Smooth muscle cell (in vitro differentiated cells): Measurements from ENCODE around the gene SH3PXD2A. TPM values are rescaled to one million over a fixed set of nuclear protein-coding genes. Genes with fewer than 3 reads are reported as not detected.

Experiments
- DNase-seq: peaks from one replicate; lab custom pipeline; 2025; ENCODE audit not compliant: unreplicated experiment; lab: John Stamatoyannopoulos, UW
- H2AFZ ChIP-seq: fragments of 200-600 bp; sonication (generic); 2 replicates; pipeline ENCODE4 v1.6.0; 2016; ENCODE audit warnings: antibody characterized with exemption, low read depth, mild to moderate bottlenecking
- H3F3A ChIP-seq: fragments of 200-600 bp; sonication (generic); 2 replicates; pipeline ENCODE4 v1.6.0; 2017; ENCODE audit warnings: antibody characterized with exemption, low read depth
- H3K27ac ChIP-seq: fragments of 200-600 bp; sonication (generic); 2 replicates; pipeline ENCODE4 v1.5.1; 2016; ENCODE audit warnings: low read depth, mild to moderate bottlenecking
- H3K27me3 ChIP-seq: fragments of 200-600 bp; sonication (generic); 2 replicates; pipeline ENCODE4 v1.6.1; 2016; ENCODE audit warnings: low read depth, mild to moderate bottlenecking
- H3K36me3 ChIP-seq: fragments of 200-600 bp; sonication (generic); 2 replicates; pipeline ENCODE4 v1.5.1; 2016; ENCODE audit warnings: low read depth
- H3K4me1 ChIP-seq: fragments of 200-600 bp; sonication (generic); 2 replicates; pipeline ENCODE4 v1.5.1; 2016; ENCODE audit warnings: low read depth
- H3K4me2 ChIP-seq: fragments of 200-600 bp; sonication (generic); 2 replicates; pipeline ENCODE4 v1.6.0; 2016; ENCODE audit warnings: mild to moderate bottlenecking
- H3K4me3 ChIP-seq: fragments of 200-600 bp; sonication (generic); 2 replicates; pipeline ENCODE4 v1.5.1; 2016; ENCODE audit warnings: mild to moderate bottlenecking
- H3K79me2 ChIP-seq: fragments of 200-600 bp; sonication (generic); 2 replicates; pipeline ENCODE4 v1.6.0; 2016; ENCODE audit warnings: low read depth, mild to moderate bottlenecking
- H3K9ac ChIP-seq: fragments of 200-600 bp; sonication (generic); 2 replicates; pipeline ENCODE4 v1.6.0; 2016; ENCODE audit warnings: low read depth
- H3K9me3 ChIP-seq: fragments of 200-600 bp; sonication (generic); replicated peaks from 2 replicates; pipeline ENCODE4 v1.5.1; 2016; ENCODE audit warnings: low read depth
- H4K20me1 ChIP-seq: fragments of 200-600 bp; sonication (generic); 2 replicates; pipeline ENCODE4 v1.6.0; 2016; ENCODE audit warnings: low read depth
- WGBS: methylation state at CpG from one replicate; pipeline ENCODE4 v1.1.7; 2016; ENCODE audit warnings: low lambda C conversion rate; 5-methylcytosine and 5-hydroxymethylcytosine counted together
- polyA plus RNA-seq: library from polyadenylated mRNA; unstranded; fragments of >200 nt; fragmentation: Nextera tagmentation; extraction: Ambion mirVana; gene quantifications from 2 replicates; pipeline ENCODE4 v1.2.1, GENCODE V29; 2016
- total RNA-seq: library from RNA; depleted of rRNA; stranded (reverse); fragments of >200 nt; gene quantifications from 2 replicates; pipeline ENCODE4 v1.2.3, GENCODE V29; 2014
- TF ChIP-seq, protein P1 (sequence below): fragments of 200-600 bp; sonication (generic); IDR thresholded peaks from 2 replicates; pipeline ENCODE4 v1.5.1; 2017; ENCODE audit warnings: borderline replicate concordance, mild to moderate bottlenecking, antibody characterized with exemption; ENCODE audit not compliant: insufficient read depth, poor library complexity, severe bottlenecking

SH3PXD2A gene
- total and polyA plus RNA-seq, 2 experiments from 2014 or later, result 30.1 to 37.9 TPM

DNA sequence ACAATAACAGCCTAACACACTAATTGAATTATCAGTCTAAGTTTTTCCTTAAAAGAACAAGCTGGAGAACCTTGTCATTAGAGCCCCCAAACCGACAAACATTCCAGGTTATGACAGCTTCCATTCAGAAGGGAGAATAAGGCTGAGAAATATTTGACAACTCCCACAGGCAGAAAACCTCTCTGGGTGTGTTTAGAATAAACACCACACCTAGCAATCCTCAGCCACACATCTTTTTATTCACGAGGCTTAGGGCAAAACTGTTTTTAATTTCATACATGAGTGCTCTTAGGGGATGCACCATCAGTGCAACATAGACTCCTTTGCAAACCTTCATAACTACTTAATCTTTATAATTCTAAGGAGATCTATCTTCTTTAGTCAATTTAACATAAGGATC, 38.4 kb upstream of the SH3PXD2A start:
- H3K9ac ChIP-seq, result no peak overlapping the region
- no peaks in the 10 kb centered on the region for H4K20me1 ChIP-seq
- H3K9me3 ChIP-seq, result no peaks in the 10 kb centered on the region
- no peaks in the 10 kb centered on the region for H3K27me3 ChIP-seq
- peak overlapping the region; percentile 54 for H3K27ac ChIP-seq
- H3F3A ChIP-seq, result peaks cover 6% of the 10 kb centered on the region
- no peak for DNase-seq
- WGBS, result 76% methylated on average over 2 of the region's 2 CpGs
- H2AFZ ChIP-seq, result no peak overlapping the region
- H3K4me3 ChIP-seq, result no peak overlapping the region
- H3K36me3 ChIP-seq, result peaks cover 8% of the 10 kb centered on the region
- no peaks in the 10 kb centered on the region for H3K4me1 ChIP-seq
- TF ChIP-seq, protein P1, sequence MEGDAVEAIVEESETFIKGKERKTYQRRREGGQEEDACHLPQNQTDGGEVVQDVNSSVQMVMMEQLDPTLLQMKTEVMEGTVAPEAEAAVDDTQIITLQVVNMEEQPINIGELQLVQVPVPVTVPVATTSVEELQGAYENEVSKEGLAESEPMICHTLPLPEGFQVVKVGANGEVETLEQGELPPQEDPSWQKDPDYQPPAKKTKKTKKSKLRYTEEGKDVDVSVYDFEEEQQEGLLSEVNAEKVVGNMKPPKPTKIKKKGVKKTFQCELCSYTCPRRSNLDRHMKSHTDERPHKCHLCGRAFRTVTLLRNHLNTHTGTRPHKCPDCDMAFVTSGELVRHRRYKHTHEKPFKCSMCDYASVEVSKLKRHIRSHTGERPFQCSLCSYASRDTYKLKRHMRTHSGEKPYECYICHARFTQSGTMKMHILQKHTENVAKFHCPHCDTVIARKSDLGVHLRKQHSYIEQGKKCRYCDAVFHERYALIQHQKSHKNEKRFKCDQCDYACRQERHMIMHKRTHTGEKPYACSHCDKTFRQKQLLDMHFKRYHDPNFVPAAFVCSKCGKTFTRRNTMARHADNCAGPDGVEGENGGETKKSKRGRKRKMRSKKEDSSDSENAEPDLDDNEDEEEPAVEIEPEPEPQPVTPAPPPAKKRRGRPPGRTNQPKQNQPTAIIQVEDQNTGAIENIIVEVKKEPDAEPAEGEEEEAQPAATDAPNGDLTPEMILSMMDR, result no peak
- no peaks in the 10 kb centered on the region for H3K79me2 ChIP-seq
- no peak overlapping the region for H3K4me2 ChIP-seq

DNA sequence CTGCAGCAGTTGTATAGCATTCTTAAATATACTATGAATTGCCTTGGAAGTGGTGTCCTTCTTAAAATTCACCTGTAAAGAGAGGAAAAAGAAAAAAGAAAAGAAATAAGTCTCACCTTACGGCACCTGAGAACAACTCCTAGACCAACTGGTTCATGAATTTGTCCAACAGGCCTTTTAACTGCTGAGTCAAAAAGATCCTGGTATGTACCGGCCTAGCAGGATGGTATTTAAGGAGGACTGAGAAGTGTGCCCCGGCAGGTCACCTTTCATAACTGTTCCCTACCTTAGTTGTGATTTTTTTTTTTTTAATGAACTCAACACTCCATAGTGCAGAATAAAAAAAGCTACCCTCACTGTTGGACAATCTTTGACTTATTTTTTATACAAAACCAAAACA, 36.8 kb upstream of the SH3PXD2A start:
- H3K4me1 ChIP-seq, result no peaks in the 10 kb centered on the region
- H3K9ac ChIP-seq, result no peak overlapping the region
- 79% methylated on average over 3 of the region's 3 CpGs for WGBS
- no peaks in the 10 kb centered on the region for H3K27me3 ChIP-seq
- no peaks in the 10 kb centered on the region for H3K79me2 ChIP-seq
- no peak overlapping the region for H3K27ac ChIP-seq
- peaks cover 2% of the 10 kb centered on the region for H3K36me3 ChIP-seq
- no peak overlapping the region for H3K4me2 ChIP-seq
- no peaks in the 10 kb centered on the region for H4K20me1 ChIP-seq
- TF ChIP-seq, protein P1, result no peak
- peaks cover 6% of the 10 kb centered on the region for H3F3A ChIP-seq
- no peak for DNase-seq
- H3K4me3 ChIP-seq, result no peak overlapping the region
- H2AFZ ChIP-seq, result no peak overlapping the region
- H3K9me3 ChIP-seq, result no peaks in the 10 kb centered on the region

DNA sequence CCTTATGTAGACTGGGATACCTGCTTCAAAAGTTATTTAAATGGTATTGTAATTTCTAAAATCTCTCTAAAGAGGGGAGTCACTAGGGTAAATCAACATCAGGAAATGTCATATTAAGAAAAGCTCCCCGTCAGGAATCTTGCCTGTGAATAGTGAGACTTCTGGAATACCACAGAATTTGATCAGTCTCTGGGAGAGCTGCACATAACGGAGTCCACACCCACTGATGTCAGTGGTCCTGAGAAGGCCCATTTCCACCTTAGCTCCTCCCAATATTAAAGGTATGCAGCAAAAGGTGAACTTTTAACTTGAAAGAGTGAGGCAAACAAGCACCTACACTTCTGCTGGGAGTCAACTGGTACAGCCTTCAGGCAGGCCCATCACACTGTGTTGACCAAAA, 35.3 kb upstream of the SH3PXD2A start:
- Histone ChIP-seq H3K4me1 (no peaks in the 10 kb centered on the region), H2AFZ (no peak overlapping the region), H3K4me2 (no peak overlapping the region), H3K27ac (peak overlapping the region; percentile 70), H3K4me3 (no peak overlapping the region), H3K27me3 (no peaks in the 10 kb centered on the region), H3K79me2 (no peaks in the 10 kb centered on the region), H3F3A (peaks cover 6% of the 10 kb centered on the region), H4K20me1 (no peaks in the 10 kb centered on the region), H3K36me3 (no peaks in the 10 kb centered on the region), H3K9me3 (no peaks in the 10 kb centered on the region), H3K9ac (no peak overlapping the region)
- no peak for DNase-seq
- TF ChIP-seq, protein P1, result no peak
- WGBS, result 90% methylated on average over 2 of the region's 2 CpGs

DNA sequence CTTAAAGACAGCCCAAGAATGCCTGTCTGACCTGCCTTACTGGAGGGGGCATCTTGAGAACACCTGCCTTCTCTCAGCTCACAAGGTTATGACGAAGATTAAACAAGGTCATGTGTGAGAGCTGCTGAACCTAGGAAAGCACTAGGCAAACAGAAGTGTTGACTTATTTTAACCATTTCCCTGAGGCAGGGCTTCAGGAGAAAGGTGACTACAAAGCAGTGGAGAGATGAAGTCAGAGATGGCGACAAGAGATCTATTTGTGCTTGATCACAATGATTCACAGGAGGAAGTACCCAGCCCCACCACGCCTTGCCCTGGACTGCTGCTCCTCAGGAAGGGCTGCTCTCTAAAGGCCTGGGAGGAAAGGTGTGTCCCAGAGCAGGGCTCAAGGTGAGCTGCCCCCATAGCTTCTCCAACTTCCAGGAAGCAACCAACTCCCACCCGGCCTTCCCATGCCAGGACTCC, 34.9 kb upstream of the SH3PXD2A start:
- Histone ChIP-seq H3K9me3 (no peaks in the 10 kb centered on the region), H3K9ac (no peak overlapping the region), H3K36me3 (no peaks in the 10 kb centered on the region), H4K20me1 (no peaks in the 10 kb centered on the region), H3K79me2 (no peaks in the 10 kb centered on the region), H3K4me1 (no peaks in the 10 kb centered on the region), H3K27me3 (no peaks in the 10 kb centered on the region), H3K4me3 (no peak overlapping the region), H2AFZ (no peak overlapping the region), H3K27ac (peak overlapping the region; percentile 70), H3F3A (peaks cover 6% of the 10 kb centered on the region), H3K4me2 (no peak overlapping the region)
- TF ChIP-seq, protein P1, result no peak
- no peak for DNase-seq
- WGBS, result 91% methylated on average over 4 of the region's 4 CpGs
